Endothelial cell of umbilical vein (primary cell): Measurements from ENCODE around the gene EIF2B5. TPM values are rescaled to one million over a fixed set of nuclear protein-coding genes. Genes with fewer than 3 reads are reported as not detected.

Experiments used
- BruUV-seq: library from RNA; stranded (reverse); fragments of 400-500 nt; replicated peaks from 2 replicates; lab custom pipeline; 2021; lab: Mats Ljungman, UMichigan
- CTCF ChIA-PET: fragments of 300-600, 350-600 bp; sonication (Branson Sonifier 250); formaldehyde crosslinking; loops from one replicate; lab custom pipeline; 2021; ENCODE audit warnings: antibody characterized with exemption, inconsistent platforms; lab: Charles Lee
- POLR2A ChIA-PET: fragments of 300-600, 350-600 bp; sonication (Branson Sonifier 250); formaldehyde crosslinking; loops from one replicate; lab custom pipeline; 2021; ENCODE audit warnings: antibody characterized with exemption, inconsistent platforms; lab: Charles Lee
- DNase-seq: peaks from one replicate; pipeline ENCODE4 v3.0.0-alpha.2; 2011; ENCODE audit warnings: low read depth, low spot score
- FAIRE-seq: peaks from 2 replicates; lab custom pipeline; 2011; peaks lifted over from hg19 to GRCh38; lab: Jason Lieb, UNC
- H2AFZ ChIP-seq: 2 replicates; pipeline ENCODE4 v1.6.0; 2012; ENCODE audit warnings: low read depth, low read length, control low read depth, inconsistent platforms
- H3K27ac ChIP-seq: 2 replicates; pipeline ENCODE4 v1.5.1; 2011; ENCODE audit warnings: low read depth, mild to moderate bottlenecking, control low read depth, low read length, moderate library complexity; ENCODE audit not compliant: insufficient read depth
- H3K27me3 ChIP-seq, 2 experiments: 2 replicates each; pipeline versions ENCODE4 v1.6.0 to v1.6.1; 2011; ENCODE audit warnings: low read length in 2 of 2, mixed read lengths in 1 of 2; ENCODE audit not compliant: control insufficient read depth in 2 of 2, insufficient read depth in 2 of 2
- H3K36me3 ChIP-seq, 2 experiments: 2 replicates in 1 of 2; 3 replicates in 1 of 2; pipeline ENCODE4 v1.5.1; 2011; ENCODE audit warnings: low read length in 2 of 2, mild to moderate bottlenecking in 1 of 2, moderate library complexity in 1 of 2; ENCODE audit not compliant: control insufficient read depth in 2 of 2, insufficient read depth in 2 of 2; ENCODE audit errors: extremely low read depth in 1 of 2
- H3K4me1 ChIP-seq: 3 replicates; pipeline ENCODE4 v1.5.1; 2011; ENCODE audit warnings: mild to moderate bottlenecking, low read length; ENCODE audit not compliant: control insufficient read depth, insufficient read depth; ENCODE audit errors: extremely low read depth
- H3K4me2 ChIP-seq: 2 replicates; pipeline ENCODE4 v1.6.1; 2011; ENCODE audit warnings: low read length, control low read depth, mixed read lengths; ENCODE audit not compliant: insufficient read depth
- H3K4me3 ChIP-seq, 3 experiments: fragments of 200-600 bp in 1 of 3; sonication (generic), shearing (Covaris generic) in 1 of 3; replicated peaks in 1 of 3; 2 replicates each; pipeline ENCODE4 v1.5.1; 2011 to 2016; ENCODE audit warnings: control low read depth in 3 of 3, low read length in 3 of 3, mild to moderate bottlenecking in 2 of 3, inconsistent platforms in 1 of 3, low read depth in 1 of 3, moderate library complexity in 1 of 3; ENCODE audit not compliant: insufficient read depth in 1 of 3
- H3K79me2 ChIP-seq: 2 replicates; pipeline ENCODE4 v1.6.0; 2012; ENCODE audit warnings: low read length, inconsistent platforms; ENCODE audit not compliant: control insufficient read depth, insufficient read depth
- H3K9ac ChIP-seq: replicated peaks from 2 replicates; pipeline ENCODE3; 2011; ENCODE audit warnings: low read length, control low read depth; ENCODE audit not compliant: insufficient read depth; ENCODE audit errors: extremely low read depth
- H3K9me1 ChIP-seq: replicated peaks from 3 replicates; pipeline ENCODE4 v1.6.0; 2011; ENCODE audit warnings: mild to moderate bottlenecking, low read length; ENCODE audit not compliant: control insufficient read depth, insufficient read depth; ENCODE audit errors: extremely low read depth
- H3K9me3 ChIP-seq: replicated peaks from 2 replicates; pipeline ENCODE4 v1.5.1; 2012; ENCODE audit warnings: low read length, inconsistent platforms; ENCODE audit not compliant: control insufficient read depth, insufficient read depth
- H4K20me1 ChIP-seq: replicated peaks from 2 replicates; pipeline ENCODE3; 2011; ENCODE audit warnings: mild to moderate bottlenecking, low read length; ENCODE audit not compliant: control insufficient read depth, insufficient read depth; ENCODE audit errors: extremely low read depth
- CTCF ChIP-seq, 2 donors: IDR thresholded peaks; 1 replicate in 1 of 2; 2 replicates in 1 of 2; pipeline ENCODE4 v1.5.1; 2011; ENCODE audit warnings: low read length in 2 of 2, mild to moderate bottlenecking in 2 of 2, moderate library complexity in 2 of 2, control low read depth in 1 of 2, inconsistent platforms in 1 of 2, low read depth in 1 of 2; ENCODE audit not compliant: insufficient read depth in 1 of 2; ENCODE audit errors: extremely low read depth in 1 of 2
- EZH2 ChIP-seq: IDR thresholded peaks from 2 replicates; pipeline ENCODE4 v1.6.1; 2012; ENCODE audit warnings: borderline replicate concordance, low read depth, mild to moderate bottlenecking, moderate library complexity, low read length, inconsistent platforms; ENCODE audit not compliant: severe bottlenecking
- FOS ChIP-seq: IDR thresholded peaks from 2 replicates; pipeline ENCODE4 v1.6.1; 2011; ENCODE audit warnings: mild to moderate bottlenecking, low read length, moderate library complexity, borderline replicate concordance; ENCODE audit not compliant: insufficient read depth
- GATA2 ChIP-seq: IDR thresholded peaks from 2 replicates; pipeline ENCODE4 v1.7.0; 2011; ENCODE audit warnings: low read depth, mild to moderate bottlenecking, moderate library complexity, mixed read lengths, low read length; ENCODE audit not compliant: insufficient read length, insufficient read depth
- JUN ChIP-seq: IDR thresholded peaks from 2 replicates; pipeline ENCODE4 v1.6.1; 2011; ENCODE audit warnings: borderline replicate concordance, low read depth; ENCODE audit not compliant: insufficient read length, insufficient read depth
- MAX ChIP-seq: IDR thresholded peaks from 2 replicates; pipeline ENCODE4 v1.6.1; 2011; ENCODE audit not compliant: insufficient read depth, insufficient read length
- MYC ChIP-seq: IDR thresholded peaks from one replicate; pipeline ENCODE4 v1.6.1; 2011; ENCODE audit warnings: mild to moderate bottlenecking, low read depth, low read length
- POLR2AphosphoS5 ChIP-seq: IDR thresholded peaks from 2 replicates; pipeline ENCODE4 v1.6.1; 2012; ENCODE audit warnings: low read depth, mild to moderate bottlenecking, control low read depth, low read length, moderate library complexity; ENCODE audit not compliant: insufficient read depth
- dilution Hi-C: fragments of 300-500 bp; cut with MboI; formaldehyde crosslinking; loops from one replicate; pipeline ENCODE4 v1.15.0; 2019; ENCODE audit warnings: low sequenced_read_pairs; ENCODE audit not compliant: extremely low pct_ligation_motif_present
- intact Hi-C: fragments of 100-400 bp; cut with micrococcal nuclease; formaldehyde crosslinking; loops from one replicate; pipeline ENCODE4 v1.10.0; 2022
- polyA plus RNA-seq, 4 experiments: library from polyadenylated mRNA; depleted of rRNA in 3 of 4; stranded (reverse) in 3 of 4; unstranded in 1 of 4; fragments of >200 nt; gene quantifications; 2 replicates each; pipeline versions ENCODE4 v1.2.1 to v1.2.3, GENCODE V29; 2011 to 2012; ENCODE audit warnings: missing spikeins in 1 of 4
- total RNA-seq: library from RNA; stranded (reverse); gene quantifications from 2 replicates; pipeline ENCODE4 v1.2.3, GENCODE V29; 2021

The EIF2B5 gene
- total and polyA plus RNA-seq, 2 donors (not counting 3 experiments of a cell fraction or from before 2014, with no cell fraction given) = 42.7 to 44.7 TPM

- H3K27me3 ChIP-seq = no peaks in the 10 kb centered on the region
- H3K27ac ChIP-seq = no peak overlapping the region
- dilution Hi-C loops = no loop called here
- no peaks in the 10 kb centered on the region for H4K20me1 ChIP-seq
- H2AFZ ChIP-seq = no peak overlapping the region
- H3K4me3 ChIP-seq = no peak overlapping the region
- peaks cover 19% of the 10 kb centered on the region for H3K4me1 ChIP-seq
- TF ChIP-seq POLR2AphosphoS5 = no peak
- no peak for TF ChIP-seq MYC
- TF ChIP-seq JUN = no peak
- TF ChIP-seq EZH2 = no peak
- no peak for TF ChIP-seq MAX
- no peak for TF ChIP-seq GATA2
- no peak for TF ChIP-seq FOS
- TF ChIP-seq CTCF (IDR thresholded peaks at IDR 0.05; ENCODE audit: extremely low read depth in 1 of 2, insufficient read depth in 1 of 2, low read depth in 1 of 2, low read length in 2 of 2) = no peak
- intact Hi-C loops = loop anchor here (1.0 to 2.0 kb wide), 4 partner anchors 17 to 157 kb away; partner anchors contain the start of genes ABCC5 and PSMD2
- no peak overlapping the region for H3K4me2 ChIP-seq
- no peaks in the 10 kb centered on the region for H3K9me1 ChIP-seq
- peaks cover 13 to 39% of the 10 kb centered on the region in 2 experiments for H3K36me3 ChIP-seq
- no TSS peak for BruUV-seq
- peaks cover 40% of the 10 kb centered on the region for H3K79me2 ChIP-seq
- DNase-seq = no peak
- POLR2A ChIA-PET = interaction anchor here (0.7 to 1.7 kb wide), 4 partner anchors 11 to 160 kb away, joined by 3 to 5 read pairs (median 5); partner anchors contain the start of gene ABCF3
- H3K9me3 ChIP-seq = no peaks in the 10 kb centered on the region
- H3K9ac ChIP-seq = no peak overlapping the region
- CTCF ChIA-PET = interaction anchor here (0.6 to 2.1 kb wide), 8 partner anchors 9 to 76 kb away, joined by 3 to 11 read pairs (median 4); partner anchors contain the start of genes DVL3 and EEF1AKMT4
- FAIRE-seq = no peak
These were observed 39.1 kb downstream of the EIF2B5 start for GRCh38 chr3:184174284-184174645.
